OCI-M2 (cell line): Measurements from ENCODE around the gene KLK11.
A peak's percentile ranks its signal among the peaks of the same experiment; 100 is the strongest.

Experiments
- DNase-seq: peaks from one replicate; lab custom pipeline; 2025; ENCODE audit not compliant: unreplicated experiment; lab: John Stamatoyannopoulos, UW

Gene KLK11

GRCh38 chr19:51029718-51030117 is 3.3 kb upstream of the KLK11 start:
- no peak for DNase-seq

DNA sequence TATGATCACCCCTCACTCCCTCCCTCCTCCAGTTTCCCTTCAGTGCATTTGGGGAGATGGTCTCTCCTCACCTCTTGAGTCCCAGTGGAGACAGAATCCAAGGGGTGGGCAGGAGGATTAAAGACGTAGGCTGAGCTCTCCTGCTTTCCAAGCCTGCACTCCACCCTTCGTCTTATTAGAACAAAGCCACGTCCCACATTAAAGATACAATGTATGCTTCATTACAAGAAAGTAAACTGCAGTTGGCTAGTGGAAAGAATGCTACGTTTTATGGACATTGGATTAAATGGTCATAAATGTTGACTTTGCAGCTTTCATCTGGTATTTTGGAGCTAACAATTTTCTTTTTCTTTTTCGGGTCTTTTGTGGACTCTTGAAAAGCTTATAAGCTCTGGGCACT is 1.5 kb upstream of the KLK11 start:
- DNase-seq: no peak

DNA sequence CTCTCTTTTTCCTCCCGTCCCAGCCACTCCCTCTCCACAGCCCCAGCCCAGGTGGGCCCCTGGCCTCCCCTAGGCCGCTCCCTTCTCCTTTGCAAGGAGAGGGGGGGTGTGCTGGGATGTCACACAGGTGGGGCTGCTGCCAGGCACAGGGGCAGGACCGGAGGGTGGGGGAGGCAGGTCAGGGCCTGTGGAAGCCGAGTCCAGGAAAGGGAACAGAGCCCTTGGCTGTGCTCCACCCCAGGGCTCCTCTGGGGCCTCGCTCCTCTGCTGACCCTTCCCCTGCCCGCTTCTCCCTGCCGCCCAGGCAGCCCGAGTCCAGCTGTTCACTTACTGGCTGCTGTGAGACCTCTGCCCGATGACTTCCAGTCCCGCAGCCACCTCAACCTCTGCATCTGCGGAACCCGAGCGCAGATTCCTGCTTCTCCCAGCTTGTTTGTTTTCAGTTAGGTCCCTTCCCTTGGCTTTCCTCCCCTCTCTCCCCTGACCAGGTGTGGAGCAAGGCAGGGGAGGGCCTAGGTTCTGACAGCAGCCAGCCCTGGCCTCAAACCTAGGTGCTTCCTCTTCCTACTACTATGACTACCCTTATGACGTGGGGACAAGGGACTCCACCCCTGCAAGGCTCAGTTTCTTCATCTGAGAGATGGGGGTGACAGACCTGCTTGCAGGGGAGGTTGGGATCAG is 850 bp upstream of the KLK11 start:
- DNase-seq: no peak

- no peak for DNase-seq
Measured at GRCh38 chr19:51025809-51026553, 435 bp downstream of the KLK11 start.

DNA sequence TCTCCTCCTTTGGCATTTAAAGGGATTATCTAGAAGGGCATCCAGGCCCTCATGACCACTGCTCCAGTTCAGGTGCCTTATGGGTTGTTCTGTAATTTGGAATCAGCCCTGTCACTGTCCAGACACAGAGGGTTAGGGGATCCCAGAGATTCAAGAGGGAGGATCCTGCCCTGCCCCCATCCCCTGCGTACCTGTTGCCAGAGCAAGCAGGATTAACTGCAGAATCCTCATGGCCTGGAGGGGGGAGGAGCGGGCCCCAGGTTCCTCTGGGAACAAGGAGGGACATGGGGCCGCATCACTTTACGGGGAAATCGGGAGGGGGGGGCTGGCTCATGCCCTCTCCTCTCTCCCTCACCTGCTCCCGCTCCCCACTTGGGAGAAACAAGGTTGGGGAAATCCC is 1.0 kb downstream of the KLK11 start:
- DNase-seq: no peak

GRCh38 chr19:51024924-51025323 is 1.5 kb downstream of the KLK11 start:
- DNase-seq: no peak

GRCh38 chr19:51023946-51024345 is 2.5 kb downstream of the KLK11 start:
- no peak for DNase-seq

- no peak for DNase-seq
Measured at GRCh38 chr19:51022526-51022925, 3.9 kb downstream of the KLK11 start.

DNA sequence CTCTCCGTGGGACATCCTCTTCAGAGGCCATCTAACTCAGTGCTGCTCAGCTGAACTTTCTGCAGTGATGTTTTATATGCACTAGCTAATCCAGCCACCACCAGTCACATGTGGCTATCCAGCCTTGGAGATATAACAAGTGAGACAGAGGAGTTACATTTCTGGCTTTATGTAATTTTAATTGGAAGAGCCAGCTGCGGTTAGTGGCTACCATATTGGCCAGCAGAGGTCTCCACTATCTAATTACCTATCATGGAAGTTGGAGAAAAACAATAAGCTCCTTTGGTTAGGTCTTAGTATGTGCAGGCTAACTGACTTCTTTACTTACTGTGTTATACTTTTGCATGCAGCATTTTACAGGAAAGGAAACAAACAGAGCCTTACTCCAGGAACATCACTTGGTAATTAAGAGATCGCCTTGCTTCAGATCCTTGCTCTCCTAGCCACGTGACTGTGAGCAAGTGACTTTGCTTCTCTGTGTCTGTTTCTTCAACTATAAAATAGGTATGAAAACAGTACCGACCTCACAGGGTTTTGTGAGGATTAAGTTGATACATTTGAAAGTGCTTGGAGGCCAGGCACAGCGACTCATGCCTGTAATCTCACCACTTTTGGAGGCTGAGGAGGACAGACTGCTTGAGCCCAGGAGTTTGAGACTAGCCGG is 5.3 kb downstream of the KLK11 start:
- peak; percentile 41 for DNase-seq

DNA sequence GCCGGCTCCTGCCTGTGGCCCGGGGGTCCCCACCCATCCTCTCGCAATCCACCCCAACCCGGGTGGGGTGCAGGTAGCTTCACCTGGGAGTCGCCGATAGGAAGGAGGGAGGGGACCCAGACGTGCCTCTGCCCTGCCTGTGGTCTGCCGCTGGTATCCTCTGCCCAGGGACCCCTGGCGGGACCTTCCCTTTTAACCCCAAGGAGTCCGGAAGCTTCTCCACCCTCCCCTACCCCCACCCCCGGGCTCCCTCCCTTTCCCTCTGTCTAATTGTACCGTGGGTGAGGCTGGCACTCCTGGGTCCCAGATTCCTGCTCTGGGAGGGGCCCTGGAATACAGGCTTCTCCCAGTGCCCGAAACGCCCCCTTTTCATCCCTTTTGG is 6.9 kb downstream of the KLK11 start, which contains the start of gene KLK10:
KLK10 (minus strand) TSS at position 166 of the 382 bp plus-strand sequence. CDS start 579 bp downstream, outside the sequence.
- DNase-seq: no peak

DNA sequence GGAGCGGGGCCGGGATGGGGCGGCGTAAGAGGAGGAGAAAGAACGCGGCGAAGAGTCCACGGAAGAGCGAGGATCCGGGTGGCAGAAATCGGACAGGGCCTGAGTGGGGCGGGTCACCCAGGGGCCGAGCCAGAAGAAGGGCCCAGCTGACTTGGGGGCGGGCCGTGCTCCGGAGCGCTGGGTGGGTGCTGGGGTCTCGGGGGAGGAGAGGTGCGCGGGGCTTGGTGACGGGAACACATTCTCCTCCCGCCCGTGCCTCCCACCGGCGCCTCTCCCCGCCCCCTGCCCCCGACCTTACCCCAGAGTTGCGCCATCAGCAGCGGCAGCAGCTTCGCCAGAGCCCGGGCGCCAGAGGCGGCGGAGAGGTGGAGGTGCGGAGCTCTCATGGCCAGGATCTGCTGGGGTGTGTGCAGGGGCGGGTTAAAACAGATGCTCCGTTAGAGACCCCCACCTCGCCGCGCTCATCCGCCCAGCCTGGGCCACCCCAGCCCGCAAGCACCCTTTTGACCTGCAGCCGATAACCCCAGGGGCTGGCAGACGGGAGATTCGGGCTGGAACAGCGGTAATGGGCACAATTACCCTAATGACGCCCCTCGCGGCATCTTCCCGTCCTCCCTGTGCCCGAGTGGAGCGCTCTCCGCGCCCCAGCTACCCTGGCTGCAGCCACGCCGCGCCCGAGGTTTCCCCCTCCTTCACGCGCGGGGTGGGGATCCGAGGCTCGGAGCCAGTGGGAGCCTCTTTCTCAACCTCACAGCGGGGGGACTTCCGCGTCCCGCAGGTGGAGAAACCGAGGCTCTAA is 7.5 kb downstream of the KLK11 start:
- no peak for DNase-seq

GRCh38 chr19:51016798-51017683 is 9.4 kb downstream of the KLK11 start:
- DNase-seq: peak; percentile 9

DNA sequence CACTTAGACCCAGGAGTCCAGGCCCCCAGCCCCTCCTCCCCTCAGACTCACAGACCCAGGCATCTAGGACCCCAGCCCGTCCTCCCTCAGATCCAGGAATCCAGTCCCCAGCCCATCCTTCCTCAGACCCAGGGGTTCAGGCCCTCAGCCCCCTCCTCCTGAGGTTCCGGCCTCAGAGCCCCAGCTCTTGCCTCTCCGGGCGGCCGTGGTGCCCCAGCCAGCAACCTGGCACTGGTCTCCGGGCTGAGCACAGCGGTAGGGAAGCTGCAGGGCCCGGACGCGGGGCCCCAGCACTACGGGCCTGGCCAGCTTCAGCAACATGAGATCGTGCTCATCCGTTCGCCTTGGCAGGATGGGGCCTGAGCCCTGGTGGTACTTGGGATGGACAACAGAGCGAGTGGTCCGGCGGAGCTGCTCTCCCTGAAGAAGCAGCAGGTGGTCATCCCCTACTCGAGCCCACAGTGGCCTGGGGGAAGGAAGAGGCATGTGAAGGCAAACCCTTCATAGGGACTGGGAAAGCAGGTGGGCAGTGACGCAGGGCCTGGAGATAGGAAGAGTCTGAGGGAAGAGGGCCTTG is 10.6 kb downstream of the KLK11 start:
- DNase-seq: no peak

- no peak for DNase-seq
Measured at GRCh38 chr19:51014242-51014641, 12.2 kb downstream of the KLK11 start.

- DNase-seq: no peak
Measured at GRCh38 chr19:51012661-51013190, 13.7 kb downstream of the KLK11 start.

GRCh38 chr19:51010066-51010795 is 16.2 kb downstream of the KLK11 start:
- DNase-seq: no peak

DNA sequence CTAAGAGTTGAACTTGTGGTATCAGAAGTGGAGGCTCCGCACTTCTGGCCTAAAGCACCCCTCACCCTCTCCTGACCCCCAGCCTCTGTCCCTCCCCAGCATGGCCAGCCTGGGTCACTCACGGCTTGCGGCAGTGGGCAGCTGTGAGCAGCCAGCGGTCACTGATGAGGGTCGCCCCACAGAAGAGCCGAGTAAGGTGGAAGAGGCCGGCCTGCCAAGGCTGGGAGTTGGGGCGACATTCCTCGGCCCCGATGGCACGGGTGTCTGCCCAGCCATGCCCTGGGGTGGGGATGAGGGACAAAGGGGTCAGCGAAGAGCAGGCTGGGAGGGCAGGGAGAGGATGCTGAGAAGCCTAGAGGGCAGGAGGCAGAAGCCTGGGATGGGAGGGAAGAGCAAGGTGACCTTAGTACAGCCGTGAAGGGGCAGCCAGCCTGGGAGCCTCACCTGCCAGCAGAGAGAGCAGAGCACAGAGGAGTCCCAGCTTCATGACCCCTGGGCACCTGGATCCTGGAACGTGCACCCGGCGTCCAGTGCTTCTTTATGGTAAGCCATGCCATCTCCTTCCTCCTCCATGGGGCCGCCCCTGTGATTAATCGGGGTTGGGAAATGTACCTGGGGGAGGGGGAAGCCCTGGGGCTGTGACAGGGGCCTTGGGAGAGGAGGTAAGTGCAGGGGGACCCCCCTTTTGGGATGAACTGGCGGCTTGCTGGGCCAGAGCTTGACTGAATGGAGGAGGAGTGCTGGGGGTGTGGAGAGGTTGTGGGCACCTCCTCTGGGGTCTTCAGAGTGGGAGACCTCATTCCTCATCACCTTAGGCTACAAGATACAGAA is 17.1 kb downstream of the KLK11 start:
- no peak for DNase-seq

DNA sequence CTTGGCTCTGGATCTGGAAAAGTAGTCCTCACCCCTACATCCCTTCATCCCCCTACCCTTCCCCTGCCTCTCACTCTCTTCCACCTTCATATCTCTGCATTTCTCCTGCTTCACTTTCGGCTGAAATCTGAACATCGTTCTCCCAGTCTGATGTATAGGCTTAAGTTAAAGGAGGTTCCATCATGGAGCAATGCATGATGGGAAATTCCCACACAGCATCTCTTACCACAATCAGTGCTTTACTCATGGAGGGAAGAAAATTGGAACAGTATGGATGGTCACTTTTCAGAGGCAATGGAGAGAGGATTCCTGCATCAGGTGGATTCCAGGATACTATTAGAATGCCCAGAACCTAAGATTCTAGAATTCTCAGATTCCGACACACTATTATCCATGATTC is 18.9 kb downstream of the KLK11 start:
- no peak for DNase-seq
